GM23338 (cell line): ENCODE measurements around the gene CMC4. TPM values are rescaled to one million over a fixed set of nuclear protein-coding genes. Genes with fewer than 3 reads are reported as not detected.

ENCODE experiments used
- ATAC-seq: fragments of 200-7000 bp; cut with Tn5 transposase; 3 replicates; pipeline ENCODE4 v1.9.1; 2020
- DNase-seq: peaks from one replicate; pipeline ENCODE4 v3.0.0-alpha.2; 2015; ENCODE audit warnings: low spot score
- H2AFZ ChIP-seq: fragments of 200-600 bp; sonication (generic); 2 replicates; pipeline ENCODE4 v1.8.0; 2016; ENCODE audit warnings: antibody characterized with exemption, mild to moderate bottlenecking, moderate library complexity
- H3F3A ChIP-seq: fragments of 200-600 bp; sonication (generic); replicated peaks from 2 replicates; pipeline ENCODE4 v1.8.0; 2017; ENCODE audit warnings: antibody characterized with exemption, mixed run types, low read depth
- H3K27ac ChIP-seq: fragments of 200-600 bp; sonication (generic); 2 replicates; pipeline ENCODE4 v1.6.1; 2016; ENCODE audit warnings: low read depth
- H3K27me3 ChIP-seq: fragments of 200-600 bp; sonication (generic); 2 replicates; pipeline ENCODE4 v1.8.0; 2016; ENCODE audit warnings: mild to moderate bottlenecking, mixed run types, moderate library complexity; ENCODE audit not compliant: insufficient read depth
- H3K36me3 ChIP-seq: fragments of 200-600 bp; sonication (generic); 2 replicates; pipeline ENCODE4 v1.8.0; 2016; ENCODE audit warnings: mild to moderate bottlenecking; ENCODE audit not compliant: insufficient read depth
- H3K4me1 ChIP-seq: fragments of 200-600 bp; sonication (generic); 2 replicates; pipeline ENCODE4 v1.8.0; 2016; ENCODE audit warnings: mild to moderate bottlenecking, moderate library complexity; ENCODE audit not compliant: insufficient read depth
- H3K4me2 ChIP-seq: fragments of 200-600 bp; sonication (generic); 2 replicates; pipeline ENCODE4 v1.7.1; 2017; ENCODE audit warnings: mixed run types
- H3K4me3 ChIP-seq: fragments of 200-600 bp; sonication (generic); 2 replicates; pipeline ENCODE4 v1.6.1; 2016; ENCODE audit warnings: mixed run types
- H3K79me2 ChIP-seq: fragments of 200-600 bp; sonication (generic); replicated peaks from 2 replicates; pipeline ENCODE4 v1.8.0; 2017; ENCODE audit warnings: mild to moderate bottlenecking; ENCODE audit not compliant: insufficient read depth
- H3K9me2 ChIP-seq: fragments of 200-600 bp; sonication (generic); 2 replicates; pipeline ENCODE4 v1.8.0; 2017; ENCODE audit not compliant: insufficient read depth
- H4K20me1 ChIP-seq: fragments of 200-600 bp; sonication (generic); replicated peaks from 2 replicates; pipeline ENCODE4 v1.8.0; 2017; ENCODE audit warnings: mild to moderate bottlenecking; ENCODE audit not compliant: insufficient read depth
- H3K27ac Mint-ChIP-seq: 2 replicates; pipeline ENCODE4 v1.8.0; 2020; ENCODE audit warnings: inconsistent platforms, mild to moderate bottlenecking, moderate library complexity, mixed read lengths
- H3K27me3 Mint-ChIP-seq: 3 replicates; pipeline ENCODE4 v1.8.0; 2022; ENCODE audit warnings: low read depth, mild to moderate bottlenecking, moderate library complexity, mixed read lengths, inconsistent platforms; ENCODE audit not compliant: insufficient read depth, poor library complexity
- H3K36me3 Mint-ChIP-seq: 3 replicates; pipeline ENCODE4 v1.8.0; 2021; ENCODE audit warnings: low read depth, mild to moderate bottlenecking, inconsistent platforms, moderate library complexity, mixed read lengths
- H3K4me1 Mint-ChIP-seq: 3 replicates; pipeline ENCODE4 v1.8.0; 2020; ENCODE audit warnings: mild to moderate bottlenecking, inconsistent platforms, mixed read lengths
- H3K4me3 Mint-ChIP-seq: 3 replicates; pipeline ENCODE4 v1.8.0; 2021; ENCODE audit warnings: moderate library complexity, mild to moderate bottlenecking, inconsistent platforms, mixed read lengths
- H3K9me3 Mint-ChIP-seq: 3 replicates; pipeline ENCODE4 v1.8.0; 2020; ENCODE audit warnings: moderate library complexity, mild to moderate bottlenecking, inconsistent platforms, mixed read lengths
- POLR2AphosphoS5 ChIP-seq: IDR thresholded peaks from 2 replicates; pipeline ENCODE4 v1.6.1; 2016; ENCODE audit warnings: antibody characterized with exemption, low read depth
- ZNF331 ChIP-seq: fragments of 250-450 bp; sonication (Bioruptor Pico); IDR thresholded peaks from 2 replicates; pipeline ENCODE4 v1.5.0; 2020; ENCODE audit warnings: low read depth, mild to moderate bottlenecking, moderate library complexity
- polyA plus RNA-seq: library from polyadenylated mRNA; unstranded; fragments of >200 nt; fragmentation: Nextera tagmentation; extraction: Ambion mirVana; gene quantifications from 2 replicates; pipeline ENCODE4 v1.2.1, GENCODE V29; 2016
- total RNA-seq: library from RNA; depleted of rRNA; stranded (reverse); fragments of >200 nt; shearing (Covaris generic); gene quantifications from 2 replicates; pipeline ENCODE4 v1.2.3, GENCODE V29; 2014
- TF ChIP-seq, protein P1 (sequence below), 2 experiments: fragments of 200-600 bp in 1 of 2; sonication (generic) in 1 of 2; conservative IDR thresholded peaks; 2 replicates each; pipeline versions ENCODE4 v1.5.1 to v1.6.1; 2016 to 2017; ENCODE audit warnings: antibody characterized with exemption in 2 of 2, low read depth in 2 of 2, mild to moderate bottlenecking in 2 of 2, moderate library complexity in 1 of 2
- TF ChIP-seq, protein P2 (sequence below): fragments of 250-450 bp; sonication (Bioruptor Pico); IDR thresholded peaks from 2 replicates; pipeline ENCODE4 v1.5.0; 2020; ENCODE audit warnings: mild to moderate bottlenecking, moderate library complexity

Gene CMC4
- total and polyA plus RNA-seq, 2 experiments from 2014 or later: 9.9 to 16.3 TPM

DNA sequence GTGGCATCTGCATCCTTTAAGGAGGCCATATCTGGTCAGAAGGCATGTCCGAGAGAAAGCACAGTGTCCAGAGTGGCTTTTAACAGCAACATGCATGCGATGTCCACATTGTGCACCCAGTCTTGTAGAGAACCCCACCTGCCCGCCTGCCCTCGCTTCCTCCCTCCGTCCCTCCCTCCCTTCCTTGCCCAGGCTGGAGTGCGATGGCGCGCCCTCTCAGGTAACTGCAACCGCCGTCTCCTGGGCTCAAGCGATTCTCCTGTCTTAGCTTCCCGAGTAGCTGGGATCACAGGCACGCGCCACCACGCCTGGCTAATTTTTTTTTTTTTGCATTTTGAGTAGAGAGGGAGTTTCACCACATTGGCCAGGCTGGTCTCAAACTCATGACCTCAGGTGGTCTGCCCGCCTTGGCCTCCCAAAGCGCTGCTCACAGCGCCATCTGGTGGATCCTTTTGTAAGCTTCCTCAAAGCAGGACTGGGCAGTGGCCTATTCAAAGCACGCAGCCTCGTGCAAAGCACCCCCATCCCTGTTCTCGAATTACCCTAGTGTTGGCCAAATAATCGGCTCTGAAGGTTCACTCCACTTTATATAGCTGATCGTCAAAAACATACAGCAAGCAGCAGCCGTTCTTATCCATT lies 15.4 kb upstream of the CMC4 start:
- Histone ChIP-seq H3K9me2 (no peaks in the 10 kb centered on the region), H3K36me3 (no peaks in the 10 kb centered on the region), H3K79me2 (no peaks in the 10 kb centered on the region), H3F3A (no peaks in the 10 kb centered on the region), H3K27me3 (no peaks in the 10 kb centered on the region), H3K4me3 (no peak overlapping the region), H3K4me2 (no peak overlapping the region), H3K4me1 (no peaks in the 10 kb centered on the region), H3K27ac (no peak overlapping the region), H4K20me1 (no peaks in the 10 kb centered on the region), H2AFZ (no peak overlapping the region)
- H3K27ac Mint-ChIP-seq: no peak overlapping the region
- H3K9me3 Mint-ChIP-seq: no peaks in the 10 kb centered on the region
- H3K36me3 Mint-ChIP-seq: peaks cover 18% of the 10 kb centered on the region
- peaks cover 3% of the 10 kb centered on the region for H3K27me3 Mint-ChIP-seq
- H3K4me3 Mint-ChIP-seq: no peak overlapping the region
- peak; percentile 97 for ATAC-seq
- H3K4me1 Mint-ChIP-seq: no peaks in the 10 kb centered on the region
- TF ChIP-seq, protein P1, sequence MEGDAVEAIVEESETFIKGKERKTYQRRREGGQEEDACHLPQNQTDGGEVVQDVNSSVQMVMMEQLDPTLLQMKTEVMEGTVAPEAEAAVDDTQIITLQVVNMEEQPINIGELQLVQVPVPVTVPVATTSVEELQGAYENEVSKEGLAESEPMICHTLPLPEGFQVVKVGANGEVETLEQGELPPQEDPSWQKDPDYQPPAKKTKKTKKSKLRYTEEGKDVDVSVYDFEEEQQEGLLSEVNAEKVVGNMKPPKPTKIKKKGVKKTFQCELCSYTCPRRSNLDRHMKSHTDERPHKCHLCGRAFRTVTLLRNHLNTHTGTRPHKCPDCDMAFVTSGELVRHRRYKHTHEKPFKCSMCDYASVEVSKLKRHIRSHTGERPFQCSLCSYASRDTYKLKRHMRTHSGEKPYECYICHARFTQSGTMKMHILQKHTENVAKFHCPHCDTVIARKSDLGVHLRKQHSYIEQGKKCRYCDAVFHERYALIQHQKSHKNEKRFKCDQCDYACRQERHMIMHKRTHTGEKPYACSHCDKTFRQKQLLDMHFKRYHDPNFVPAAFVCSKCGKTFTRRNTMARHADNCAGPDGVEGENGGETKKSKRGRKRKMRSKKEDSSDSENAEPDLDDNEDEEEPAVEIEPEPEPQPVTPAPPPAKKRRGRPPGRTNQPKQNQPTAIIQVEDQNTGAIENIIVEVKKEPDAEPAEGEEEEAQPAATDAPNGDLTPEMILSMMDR (conservative IDR thresholded peaks at IDR 0.05; ENCODE audit: low read depth in 2 of 2): peak; percentile 63 to 77
- TF ChIP-seq ZNF331 (CRISPR knock-in tag): no peak
- DNase-seq: peak; percentile 72

DNA sequence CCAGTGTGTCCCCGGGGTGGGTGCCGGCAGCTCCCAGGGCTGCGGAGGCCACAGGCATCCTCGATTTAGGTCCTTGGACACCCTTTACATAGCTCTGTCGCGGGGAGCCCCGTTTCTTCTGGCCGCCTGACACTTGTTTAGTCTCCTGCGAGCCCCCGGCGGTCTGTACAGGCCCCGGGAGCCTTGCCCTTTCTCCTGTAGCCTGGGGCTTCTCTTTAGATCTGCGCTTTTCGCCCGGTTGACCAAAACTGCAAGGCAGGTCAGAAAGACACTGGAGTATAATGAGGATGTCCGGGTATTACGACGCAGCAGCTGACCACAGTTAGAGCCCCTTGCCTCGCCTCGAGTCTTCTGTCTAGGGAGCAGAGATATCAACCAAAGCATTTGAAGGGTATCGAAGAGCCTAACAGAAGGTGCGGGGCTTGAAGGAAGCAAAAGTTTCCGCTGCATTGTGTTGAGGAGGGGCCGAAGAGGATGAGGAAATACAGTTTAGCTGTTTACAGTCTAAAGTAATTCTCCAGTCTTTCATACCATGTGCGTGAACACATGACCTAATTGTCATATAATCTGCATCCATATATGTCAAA lies 851 bp upstream of the CMC4 start:
- no peaks in the 10 kb centered on the region for H3K9me2 ChIP-seq
- 0 out of 2 replicates have a peak, but pooled peaks have one; percentile 4 for TF ChIP-seq POLR2AphosphoS5
- TF ChIP-seq, protein P2, sequence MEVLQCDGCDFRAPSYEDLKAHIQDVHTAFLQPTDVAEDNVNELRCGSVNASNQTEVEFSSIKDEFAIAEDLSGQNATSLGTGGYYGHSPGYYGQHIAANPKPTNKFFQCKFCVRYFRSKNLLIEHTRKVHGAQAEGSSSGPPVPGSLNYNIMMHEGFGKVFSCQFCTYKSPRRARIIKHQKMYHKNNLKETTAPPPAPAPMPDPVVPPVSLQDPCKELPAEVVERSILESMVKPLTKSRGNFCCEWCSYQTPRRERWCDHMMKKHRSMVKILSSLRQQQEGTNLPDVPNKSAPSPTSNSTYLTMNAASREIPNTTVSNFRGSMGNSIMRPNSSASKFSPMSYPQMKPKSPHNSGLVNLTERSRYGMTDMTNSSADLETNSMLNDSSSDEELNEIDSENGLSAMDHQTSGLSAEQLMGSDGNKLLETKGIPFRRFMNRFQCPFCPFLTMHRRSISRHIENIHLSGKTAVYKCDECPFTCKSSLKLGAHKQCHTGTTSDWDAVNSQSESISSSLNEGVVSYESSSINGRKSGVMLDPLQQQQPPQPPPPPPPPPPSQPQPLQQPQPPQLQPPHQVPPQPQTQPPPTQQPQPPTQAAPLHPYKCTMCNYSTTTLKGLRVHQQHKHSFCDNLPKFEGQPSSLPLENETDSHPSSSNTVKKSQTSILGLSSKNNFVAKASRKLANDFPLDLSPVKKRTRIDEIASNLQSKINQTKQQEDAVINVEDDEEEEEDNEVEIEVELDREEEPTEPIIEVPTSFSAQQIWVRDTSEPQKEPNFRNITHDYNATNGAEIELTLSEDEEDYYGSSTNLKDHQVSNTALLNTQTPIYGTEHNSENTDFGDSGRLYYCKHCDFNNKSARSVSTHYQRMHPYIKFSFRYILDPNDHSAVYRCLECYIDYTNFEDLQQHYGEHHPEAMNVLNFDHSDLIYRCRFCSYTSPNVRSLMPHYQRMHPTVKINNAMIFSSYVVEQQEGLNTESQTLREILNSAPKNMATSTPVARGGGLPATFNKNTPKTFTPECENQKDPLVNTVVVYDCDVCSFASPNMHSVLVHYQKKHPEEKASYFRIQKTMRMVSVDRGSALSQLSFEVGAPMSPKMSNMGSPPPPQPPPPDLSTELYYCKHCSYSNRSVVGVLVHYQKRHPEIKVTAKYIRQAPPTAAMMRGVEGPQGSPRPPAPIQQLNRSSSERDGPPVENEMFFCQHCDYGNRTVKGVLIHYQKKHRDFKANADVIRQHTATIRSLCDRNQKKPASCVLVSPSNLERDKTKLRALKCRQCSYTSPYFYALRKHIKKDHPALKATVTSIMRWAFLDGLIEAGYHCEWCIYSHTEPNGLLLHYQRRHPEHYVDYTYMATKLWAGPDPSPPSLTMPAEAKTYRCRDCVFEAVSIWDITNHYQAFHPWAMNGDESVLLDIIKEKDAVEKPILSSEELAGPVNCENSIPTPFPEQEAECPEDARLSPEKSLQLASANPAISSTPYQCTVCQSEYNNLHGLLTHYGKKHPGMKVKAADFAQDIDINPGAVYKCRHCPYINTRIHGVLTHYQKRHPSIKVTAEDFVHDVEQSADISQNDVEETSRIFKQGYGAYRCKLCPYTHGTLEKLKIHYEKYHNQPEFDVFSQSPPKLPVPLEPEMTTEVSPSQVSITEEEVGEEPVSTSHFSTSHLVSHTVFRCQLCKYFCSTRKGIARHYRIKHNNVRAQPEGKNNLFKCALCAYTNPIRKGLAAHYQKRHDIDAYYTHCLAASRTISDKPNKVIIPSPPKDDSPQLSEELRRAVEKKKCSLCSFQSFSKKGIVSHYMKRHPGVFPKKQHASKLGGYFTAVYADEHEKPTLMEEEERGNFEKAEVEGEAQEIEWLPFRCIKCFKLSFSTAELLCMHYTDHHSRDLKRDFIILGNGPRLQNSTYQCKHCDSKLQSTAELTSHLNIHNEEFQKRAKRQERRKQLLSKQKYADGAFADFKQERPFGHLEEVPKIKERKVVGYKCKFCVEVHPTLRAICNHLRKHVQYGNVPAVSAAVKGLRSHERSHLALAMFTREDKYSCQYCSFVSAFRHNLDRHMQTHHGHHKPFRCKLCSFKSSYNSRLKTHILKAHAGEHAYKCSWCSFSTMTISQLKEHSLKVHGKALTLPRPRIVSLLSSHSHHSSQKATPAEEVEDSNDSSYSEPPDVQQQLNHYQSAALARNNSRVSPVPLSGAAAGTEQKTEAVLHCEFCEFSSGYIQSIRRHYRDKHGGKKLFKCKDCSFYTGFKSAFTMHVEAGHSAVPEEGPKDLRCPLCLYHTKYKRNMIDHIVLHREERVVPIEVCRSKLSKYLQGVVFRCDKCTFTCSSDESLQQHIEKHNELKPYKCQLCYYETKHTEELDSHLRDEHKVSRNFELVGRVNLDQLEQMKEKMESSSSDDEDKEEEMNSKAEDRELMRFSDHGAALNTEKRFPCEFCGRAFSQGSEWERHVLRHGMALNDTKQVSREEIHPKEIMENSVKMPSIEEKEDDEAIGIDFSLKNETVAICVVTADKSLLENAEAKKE (CRISPR knock-in tag): no peak
- H3K27me3 Mint-ChIP-seq: no peaks in the 10 kb centered on the region
- H3K4me1 Mint-ChIP-seq: no peaks in the 10 kb centered on the region; the same call in 1 of the 3 replicates
- H3K79me2 ChIP-seq: peaks cover 19% of the 10 kb centered on the region
- H3F3A ChIP-seq: no peaks in the 10 kb centered on the region
- peak overlapping the region; percentile 81 for H3K4me2 ChIP-seq
- H3K9me3 Mint-ChIP-seq: no peaks in the 10 kb centered on the region
- no peaks in the 10 kb centered on the region for H3K27me3 ChIP-seq
- ATAC-seq: peak; percentile 33
- H3K4me1 ChIP-seq: no peaks in the 10 kb centered on the region; the same call in 1 of the 2 replicates
- peak; percentile 24 for DNase-seq
- H2AFZ ChIP-seq: peak overlapping the region; percentile 86
- no peaks in the 10 kb centered on the region for H3K36me3 ChIP-seq
- H3K27ac ChIP-seq: no peak overlapping the region; the same call in 1 of the 2 replicates
- peak overlapping the region; percentile 94 for H3K4me3 Mint-ChIP-seq
- no peaks in the 10 kb centered on the region for H4K20me1 ChIP-seq
- H3K4me3 ChIP-seq: peak overlapping the region; percentile 87
- peak overlapping the region; percentile 94 for H3K27ac Mint-ChIP-seq
- H3K36me3 Mint-ChIP-seq: peaks cover 21% of the 10 kb centered on the region; the same call in 2 of the 3 replicates
